H9 (cell line): ENCODE results near the gene VDR. TPM values are rescaled to one million over a fixed set of nuclear protein-coding genes. Genes with fewer than 3 reads are reported as not detected.

Source experiments
- DNase-seq: peaks from one replicate; pipeline ENCODE4 v3.0.0-alpha.2; 2017
- H2AFZ ChIP-seq: one replicate; pipeline ENCODE4 v1.6.1; 2013; ENCODE audit warnings: mild to moderate bottlenecking, low read length, control low read depth, moderate library complexity
- H2AK5ac ChIP-seq: 2 replicates; pipeline ENCODE4 v1.6.1; 2013; ENCODE audit warnings: low read length, control low read depth, mixed read lengths; ENCODE audit not compliant: insufficient read length
- H2BK120ac ChIP-seq: one replicate; pipeline ENCODE4 v1.6.1; 2013; ENCODE audit warnings: low read depth, mild to moderate bottlenecking, low read length, control low read depth, inconsistent platforms; ENCODE audit not compliant: poor library complexity, severe bottlenecking
- H2BK12ac ChIP-seq: 2 replicates; pipeline ENCODE4 v1.6.1; 2013; ENCODE audit warnings: low read length, control low read depth, mixed read lengths, low read depth; ENCODE audit not compliant: insufficient read length
- H2BK15ac ChIP-seq: 2 replicates; pipeline ENCODE4 v1.6.1; 2013; ENCODE audit warnings: low read depth, low read length, control low read depth
- H2BK20ac ChIP-seq: one replicate; pipeline ENCODE4 v1.6.1; 2013; ENCODE audit warnings: low read depth, mild to moderate bottlenecking, low read length, control low read depth, inconsistent platforms; ENCODE audit not compliant: poor library complexity, severe bottlenecking
- H2BK5ac ChIP-seq: 2 replicates; pipeline ENCODE4 v1.6.1; 2013; ENCODE audit warnings: low read length, control low read depth, mixed read lengths; ENCODE audit not compliant: insufficient read length
- H3K14ac ChIP-seq: 2 replicates; pipeline ENCODE4 v1.6.1; 2013; ENCODE audit warnings: low read length, control low read depth; ENCODE audit not compliant: insufficient read depth
- H3K18ac ChIP-seq: 2 replicates; pipeline ENCODE4 v1.6.1; 2013; ENCODE audit warnings: low read depth, mild to moderate bottlenecking, mixed read lengths, low read length, control low read depth; ENCODE audit not compliant: insufficient read length
- H3K23ac ChIP-seq: 2 replicates; pipeline ENCODE4 v1.6.1; 2013; ENCODE audit warnings: low read length, control low read depth, mixed read lengths, low read depth; ENCODE audit not compliant: insufficient read length
- H3K23me2 ChIP-seq: 2 replicates; pipeline ENCODE4 v1.6.1; 2013; ENCODE audit warnings: low read depth, mild to moderate bottlenecking, mixed read lengths, low read length, control low read depth; ENCODE audit not compliant: insufficient read length, poor library complexity, severe bottlenecking
- H3K27ac ChIP-seq: 2 replicates; pipeline ENCODE4 v1.5.1; 2013; ENCODE audit warnings: low read length, control low read depth, mixed read lengths, low read depth; ENCODE audit not compliant: insufficient read length
- H3K27me3 ChIP-seq: 2 replicates; pipeline ENCODE4 v1.6.1; 2013; ENCODE audit warnings: low read length, control low read depth, inconsistent platforms; ENCODE audit not compliant: insufficient read depth
- H3K4ac ChIP-seq: 2 replicates; pipeline ENCODE4 v1.6.1; 2013; ENCODE audit warnings: low read depth, mild to moderate bottlenecking, control low read depth, inconsistent platforms, low read length, moderate library complexity
- H3K4me1 ChIP-seq: 2 replicates; pipeline ENCODE4 v1.6.1; 2013; ENCODE audit warnings: low read length, control low read depth, inconsistent platforms; ENCODE audit not compliant: insufficient read depth
- H3K4me2 ChIP-seq: 2 replicates; pipeline ENCODE4 v1.6.1; 2013; ENCODE audit warnings: low read length, control low read depth, mixed read lengths; ENCODE audit not compliant: insufficient read length, insufficient read depth
- H3K56ac ChIP-seq: 2 replicates; pipeline ENCODE4 v1.6.1; 2013; ENCODE audit warnings: low read depth, mild to moderate bottlenecking, mixed read lengths, low read length, control low read depth; ENCODE audit not compliant: insufficient read length
- H3K79me1 ChIP-seq: 2 replicates; pipeline ENCODE4 v1.6.1; 2013; ENCODE audit warnings: low read depth, mild to moderate bottlenecking, moderate library complexity, low read length, control low read depth, inconsistent platforms; ENCODE audit not compliant: insufficient read depth, poor library complexity, severe bottlenecking
- H3K79me2 ChIP-seq: 2 replicates; pipeline ENCODE4 v1.6.1; 2013; ENCODE audit warnings: low read length, control low read depth, inconsistent platforms; ENCODE audit not compliant: insufficient read depth
- H3K9ac ChIP-seq: 2 replicates; pipeline ENCODE4 v1.6.1; 2013; ENCODE audit warnings: low read length, control low read depth, mixed read lengths; ENCODE audit not compliant: insufficient read length; ENCODE audit errors: extremely low read depth
- H3K9me3 ChIP-seq: one replicate; pipeline ENCODE4 v1.6.1; 2013; ENCODE audit warnings: low read depth, low read length, inconsistent platforms; ENCODE audit not compliant: control insufficient read depth
- H3T11ph ChIP-seq: one replicate; pipeline ENCODE4 v1.6.1; 2013; ENCODE audit warnings: mild to moderate bottlenecking, low read length, control low read depth, inconsistent platforms
- H4K20me1 ChIP-seq: one replicate; pipeline ENCODE4 v1.6.1; 2013; ENCODE audit not compliant: control insufficient read depth, insufficient read length, insufficient read depth
- H4K5ac ChIP-seq: 2 replicates; pipeline ENCODE4 v1.6.1; 2013; ENCODE audit warnings: low read depth, mild to moderate bottlenecking, mixed read lengths, low read length, control low read depth; ENCODE audit not compliant: insufficient read length
- H4K8ac ChIP-seq: replicated peaks from 2 replicates; pipeline ENCODE4 v1.6.1; 2013; ENCODE audit warnings: low read length, control low read depth, mixed read lengths, low read depth; ENCODE audit not compliant: insufficient read length
- H4K91ac ChIP-seq: 2 replicates; pipeline ENCODE4 v1.6.1; 2013; ENCODE audit warnings: low read depth, mild to moderate bottlenecking, moderate library complexity, mixed read lengths, low read length, control low read depth; ENCODE audit not compliant: insufficient read length
- H3K27ac Mint-ChIP-seq, 3 experiments: 2 replicates in 2 of 3; 3 replicates in 1 of 3; pipeline ENCODE4 v1.8.0; 2020 to 2021; ENCODE audit warnings: mixed read lengths in 3 of 3, mild to moderate bottlenecking in 1 of 3, moderate library complexity in 1 of 3
- H3K27me3 Mint-ChIP-seq: 2 replicates; pipeline ENCODE4 v1.8.0; 2021; ENCODE audit warnings: low read depth, mild to moderate bottlenecking, moderate library complexity, mixed read lengths
- H3K36me3 Mint-ChIP-seq, 3 experiments: 2 replicates in 2 of 3; 3 replicates in 1 of 3; pipeline ENCODE4 v1.8.0; 2020 to 2021; ENCODE audit warnings: low read depth in 3 of 3, mixed read lengths in 3 of 3; ENCODE audit not compliant: insufficient read depth in 1 of 3
- H3K4me1 Mint-ChIP-seq, 2 experiments: 2 replicates each; pipeline ENCODE4 v1.8.0; 2020; ENCODE audit warnings: mixed read lengths in 2 of 2
- H3K4me3 Mint-ChIP-seq, 2 experiments: 2 replicates in 1 of 2; 3 replicates in 1 of 2; pipeline ENCODE4 v1.8.0; 2020 to 2021; ENCODE audit warnings: mild to moderate bottlenecking in 2 of 2, mixed read lengths in 2 of 2, moderate library complexity in 1 of 2
- H3K9me3 Mint-ChIP-seq, 2 experiments: 2 replicates in 1 of 2; 3 replicates in 1 of 2; pipeline ENCODE4 v1.8.0; 2020; ENCODE audit warnings: mild to moderate bottlenecking in 2 of 2, mixed read lengths in 2 of 2, moderate library complexity in 1 of 2
- CTCF ChIP-seq: fragments of 200-600 bp; sonication (generic); conservative IDR thresholded peaks from 3 replicates; pipeline ENCODE4 v1.8.0; 2021; ENCODE audit warnings: antibody characterized with exemption, mild to moderate bottlenecking
- WGBS: extraction: QIAGEN DNeasy Blood & Tissue Kit; methylation state at CpG from one replicate; pipeline ENCODE4 v1.1.7; 2013; ENCODE audit warnings: missing lambda C conversion rate, low lambda C conversion rate, mixed read lengths; ENCODE audit not compliant: insufficient read length; ENCODE audit errors: extremely low coverage; 5-methylcytosine and 5-hydroxymethylcytosine counted together
- total RNA-seq: library from RNA; stranded (reverse); gene quantifications from 2 replicates; pipeline ENCODE4 v1.2.1, GENCODE V29; 2021

Gene VDR
- total RNA-seq, 1 experiment from 2014 or later = 0.61 TPM

GRCh38 chr12:47863467-47863866 lies 41.3 kb downstream of the VDR start:
- H3K36me3 Mint-ChIP-seq = no peaks in the 10 kb centered on the region
- Histone ChIP-seq H3K4me2 (no peak overlapping the region), H4K20me1 (no peaks in the 10 kb centered on the region), H2AK5ac (no peak overlapping the region), H3K23me2 (no peaks in the 10 kb centered on the region), H2BK5ac (no peak overlapping the region), H2BK120ac (no peak overlapping the region), H3T11ph (no peak overlapping the region), H3K27ac (no peak overlapping the region), H3K14ac (no peak overlapping the region), H4K5ac (no peak overlapping the region), H3K27me3 (no peaks in the 10 kb centered on the region), H3K4me1 (no peaks in the 10 kb centered on the region), H3K9me3 (no peaks in the 10 kb centered on the region), H3K9ac (no peak overlapping the region), H2AFZ (no peak overlapping the region), H3K18ac (no peak overlapping the region), H2BK20ac (no peak overlapping the region), H3K4ac (no peak overlapping the region), H3K79me1 (no peaks in the 10 kb centered on the region), H3K23ac (no peak overlapping the region), H4K8ac (no peak overlapping the region), H4K91ac (no peak overlapping the region), H3K56ac (no peak overlapping the region), H2BK12ac (no peak overlapping the region), H3K79me2 (no peaks in the 10 kb centered on the region), H2BK15ac (no peak overlapping the region)
- no peak for TF ChIP-seq CTCF
- H3K4me1 Mint-ChIP-seq = no peaks in the 10 kb centered on the region
- H3K27ac Mint-ChIP-seq = no peak overlapping the region
- no peak overlapping the region for H3K4me3 Mint-ChIP-seq
- H3K9me3 Mint-ChIP-seq = no peaks in the 10 kb centered on the region; a peak in 1 of 5 replicates
- DNase-seq = no peak
- no CpG with 5 or more reads among the region's 7 CpGs for WGBS
- peaks cover 5% of the 10 kb centered on the region for H3K27me3 Mint-ChIP-seq
